Gastroesophageal sphincter (tissue), 3 donors: ENCODE measurements around the gene DNAJB8.

ENCODE experiments used
- CTCF ChIP-seq, 4 experiments: fragments of 200-600 bp in 2 of 4; fragments of 450-650 bp in 2 of 4; sonication (generic) in 1 of 4; IDR thresholded peaks; one replicate each; pipeline ENCODE4 v1.5.1; 2017 to 2019; ENCODE audit warnings: antibody characterized with exemption in 4 of 4, mild to moderate bottlenecking in 2 of 4, moderate library complexity in 2 of 4
- EP300 ChIP-seq: sonication (generic); formaldehyde crosslinking; IDR thresholded peaks from one replicate; pipeline ENCODE4 v1.6.1; 2017; ENCODE audit warnings: antibody characterized with exemption, mild to moderate bottlenecking
- POLR2A ChIP-seq, 2 donors: fragments of 450-650 bp; IDR thresholded peaks; one replicate each; pipeline ENCODE4 v1.6.1; 2017; ENCODE audit warnings: antibody characterized with exemption in 2 of 2, mild to moderate bottlenecking in 2 of 2, moderate library complexity in 1 of 2
- POLR2AphosphoS5 ChIP-seq: sonication (generic); formaldehyde crosslinking; IDR thresholded peaks from one replicate; pipeline ENCODE4 v1.6.1; 2017; ENCODE audit warnings: antibody characterized with exemption

GRCh38 chr3:128424508-128425069 lies 42.1 kb downstream of the DNAJB8 start:
- TF ChIP-seq EP300 (no peak), CTCF (IDR thresholded peaks at IDR 0.05) (no peak), POLR2A (IDR thresholded peaks at IDR 0.05) (no peak), POLR2AphosphoS5 (no peak)
